Fibroblast of skin of right quadriceps (primary cell): ENCODE results near the gene PLEK.
"Not testable (repeated sequence)": the region's sequence is repeated elsewhere in the genome, so short reads cannot be mapped to it uniquely, and the experiment has no call there.

Source experiments
- DNase-seq: peaks from one replicate; pipeline ENCODE4 v3.0.0-alpha.2; 2013

Gene PLEK

GRCh38 chr2:68385907-68386287 is 20.8 kb downstream of the PLEK start:
- DNase-seq: no peak

GRCh38 chr2:68386365-68386764 is 21.3 kb downstream of the PLEK start:
- DNase-seq: no peak

GRCh38 chr2:68387408-68388350 is 22.6 kb downstream of the PLEK start:
- DNase-seq: no peak

GRCh38 chr2:68388358-68388757 is 23.3 kb downstream of the PLEK start:
- DNase-seq: no peak

GRCh38 chr2:68388772-68389171 is 23.7 kb downstream of the PLEK start:
- DNase-seq: no peak

- DNase-seq: no peak
Measured at GRCh38 chr2:68390114-68390513, 25.0 kb downstream of the PLEK start.

GRCh38 chr2:68390586-68390985 is 25.5 kb downstream of the PLEK start:
- DNase-seq: no peak

- no peak for DNase-seq
Measured at GRCh38 chr2:68391099-68391498, 26.0 kb downstream of the PLEK start.

- DNase-seq: no peak
Measured at GRCh38 chr2:68391869-68392268, 26.8 kb downstream of the PLEK start.

GRCh38 chr2:68396093-68396492 is 31.0 kb downstream of the PLEK start:
- no peak for DNase-seq

GRCh38 chr2:68397704-68398263 is 32.7 kb downstream of the PLEK start:
- not testable (repeated sequence) for DNase-seq

- no peak for DNase-seq
Measured at GRCh38 chr2:68403199-68403644, 38.1 kb downstream of the PLEK start.

GRCh38 chr2:68404164-68404563 is 39.1 kb downstream of the PLEK start:
- DNase-seq: no peak

- DNase-seq: no peak
Measured at GRCh38 chr2:68404893-68405799, 40.1 kb downstream of the PLEK start.

- no peak for DNase-seq
Measured at GRCh38 chr2:68411397-68412126, 46.5 kb downstream of the PLEK start.

GRCh38 chr2:68412127-68412819 is 47.2 kb downstream of the PLEK start:
- DNase-seq: no peak

- no peak for DNase-seq
Measured at GRCh38 chr2:68413466-68413865, 48.4 kb downstream of the PLEK start.

- DNase-seq: no peak
Measured at GRCh38 chr2:68414452-68414851, 49.4 kb downstream of the PLEK start.

- no peak for DNase-seq
Measured at GRCh38 chr2:68414876-68415275, 49.8 kb downstream of the PLEK start.

- DNase-seq: no peak
Measured at GRCh38 chr2:68415521-68415920, 50.4 kb downstream of the PLEK start.

GRCh38 chr2:68416081-68416675 is 51.1 kb downstream of the PLEK start:
- DNase-seq: no peak

GRCh38 chr2:68417926-68418325 is 52.8 kb downstream of the PLEK start:
- DNase-seq: no peak
